Endometrial microvascular endothelial cells (primary cell): ENCODE results near the gene PPARA. TPM values are rescaled to one million over a fixed set of nuclear protein-coding genes. Genes with fewer than 3 reads are reported as not detected.

Experiments used
- in situ Hi-C: cut with HindIII; loops from 2 replicates; pipeline ENCODE4 v1.10.0; 2017; ENCODE audit warnings: low sequenced_read_pairs, low pct_unique_long_range_greater_than_20kb; ENCODE audit errors: inconsistent ontology term
- total RNA-seq: library from RNA; depleted of rRNA; stranded (reverse); fragments of >200 nt; gene quantifications from one replicate; pipeline ENCODE4 v1.2.3, GENCODE V29; 2015; ENCODE audit errors: inconsistent ontology term

Gene PPARA
- total RNA-seq, 1 donor from 2014 or later = 4.6 TPM

DNA sequence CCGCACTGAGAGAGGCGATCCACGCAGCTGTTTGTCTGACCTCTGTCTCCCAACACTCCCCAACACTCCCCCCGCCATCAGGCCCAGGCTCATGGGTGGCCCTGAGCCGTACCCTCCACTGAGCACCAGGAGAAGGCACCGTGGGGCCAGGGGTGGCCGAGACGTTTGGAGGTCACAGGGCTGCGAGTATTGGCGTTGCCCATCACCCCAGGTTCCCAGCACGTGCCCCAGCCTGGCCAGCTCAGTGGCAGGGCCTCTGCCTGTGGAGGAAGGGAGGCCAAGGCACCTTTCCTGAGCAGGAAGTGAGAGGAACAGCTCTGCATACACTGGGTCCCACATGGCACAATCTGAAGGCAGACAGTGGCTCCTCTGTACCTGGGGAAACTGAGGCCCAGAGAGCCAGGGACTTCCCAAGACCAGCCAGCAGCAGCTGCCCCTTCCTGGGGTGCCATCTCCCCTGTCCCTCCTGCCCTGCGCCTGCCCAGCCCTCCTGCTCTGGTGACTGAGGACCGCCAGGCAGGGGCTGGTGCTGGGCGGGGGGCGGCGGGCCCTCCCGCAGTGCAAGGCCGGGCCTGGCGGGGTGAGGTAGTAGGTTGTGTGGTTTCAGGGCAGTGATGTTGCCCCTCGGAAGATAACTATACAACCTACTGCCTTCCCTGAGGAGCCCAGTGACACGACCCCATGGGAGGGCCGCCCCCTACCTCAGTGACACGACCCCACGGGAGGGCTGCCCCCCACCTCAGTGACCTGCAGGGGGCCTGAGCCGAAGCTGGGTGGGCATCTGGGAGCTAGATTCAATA is 37.0 kb upstream of the PPARA start:
- in situ Hi-C loops = no loop called here

DNA sequence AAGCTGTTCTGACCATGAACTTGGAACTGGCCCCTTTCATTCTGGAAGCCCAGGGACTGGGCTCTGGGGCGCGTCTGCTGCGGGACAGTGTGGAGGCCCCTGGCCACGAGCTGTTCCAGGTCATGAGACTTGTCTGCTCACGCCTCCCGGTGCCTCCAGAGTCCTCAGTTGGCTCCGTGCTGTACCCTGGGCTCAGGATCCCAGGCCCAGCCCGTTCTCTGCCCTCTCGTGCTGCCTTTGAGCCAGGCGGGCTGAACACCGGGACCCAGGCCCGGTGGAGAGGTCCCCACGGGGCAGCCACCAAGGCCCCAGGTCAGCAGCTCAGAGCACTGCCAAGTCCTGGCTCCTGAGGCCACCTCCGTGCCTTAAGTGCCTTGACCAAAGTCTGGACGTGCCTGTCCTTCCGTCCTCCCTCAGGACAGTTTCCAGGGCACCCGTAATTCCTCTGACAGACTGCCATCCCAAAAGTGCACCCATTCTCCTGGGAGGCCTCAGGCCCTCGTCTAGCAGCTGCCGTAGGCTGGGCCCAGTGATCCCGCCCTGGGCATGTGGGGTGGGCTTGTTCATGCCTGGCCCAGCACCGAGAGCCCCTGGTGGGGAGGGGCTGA is 36.3 kb upstream of the PPARA start:
- in situ Hi-C loops = no loop called here

DNA sequence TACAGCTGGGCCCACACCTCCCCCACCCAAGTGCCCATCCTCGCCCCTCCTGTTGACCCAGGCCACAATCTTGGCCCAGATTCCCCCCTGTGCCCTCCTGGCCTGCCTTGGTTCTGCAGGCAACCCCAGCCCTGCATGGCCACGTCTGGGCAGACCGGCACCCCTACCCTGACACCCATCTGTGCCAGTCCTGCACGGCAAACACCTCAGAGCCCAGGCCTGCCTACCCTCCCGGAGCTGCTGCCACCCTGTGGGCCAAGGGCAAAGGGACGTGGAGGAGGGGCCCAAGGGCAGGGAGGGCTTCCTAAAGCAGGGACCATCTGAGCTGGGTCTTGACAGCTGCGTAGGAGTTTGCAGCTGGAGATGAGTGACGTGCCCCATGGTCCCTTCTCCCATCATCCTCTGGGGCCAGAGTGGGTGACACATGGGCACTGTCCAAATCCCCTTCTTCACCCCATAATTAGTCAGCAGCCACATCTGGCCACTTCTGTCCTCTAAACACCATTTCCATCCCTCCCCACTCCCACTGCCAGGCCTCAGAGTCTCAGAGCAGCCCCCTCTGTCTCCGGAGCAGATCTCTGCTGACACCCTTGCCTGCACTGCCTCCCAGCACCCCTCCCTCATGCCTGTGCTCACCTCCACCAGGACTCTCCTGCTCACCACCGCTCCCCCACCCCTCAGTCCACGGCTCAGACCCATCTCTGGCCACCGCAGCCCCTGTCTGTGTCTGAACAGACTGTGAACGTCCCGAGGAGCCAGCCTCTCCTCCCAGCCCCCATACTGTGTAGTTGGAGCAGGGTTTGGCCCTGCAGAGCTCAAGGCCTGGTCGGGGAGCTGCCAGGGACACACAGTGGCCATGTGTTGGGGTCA is 35.6 kb upstream of the PPARA start:
- in situ Hi-C loops = no loop called here

DNA sequence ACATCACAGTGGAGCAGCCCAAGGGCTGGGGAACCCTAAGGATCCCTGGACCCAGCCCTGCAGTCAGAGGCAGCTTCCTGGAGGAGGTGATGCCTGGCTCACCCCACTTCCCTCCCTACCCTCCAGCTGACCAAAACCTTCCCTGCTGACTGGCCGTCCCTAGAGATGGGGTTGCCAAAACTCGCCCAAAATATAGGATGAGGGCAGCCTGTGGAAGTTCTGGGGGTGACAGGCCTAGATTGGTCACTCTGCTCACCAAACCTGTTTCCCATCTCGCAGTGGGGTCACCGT is 35.0 kb upstream of the PPARA start:
- in situ Hi-C loops = no loop called here

DNA sequence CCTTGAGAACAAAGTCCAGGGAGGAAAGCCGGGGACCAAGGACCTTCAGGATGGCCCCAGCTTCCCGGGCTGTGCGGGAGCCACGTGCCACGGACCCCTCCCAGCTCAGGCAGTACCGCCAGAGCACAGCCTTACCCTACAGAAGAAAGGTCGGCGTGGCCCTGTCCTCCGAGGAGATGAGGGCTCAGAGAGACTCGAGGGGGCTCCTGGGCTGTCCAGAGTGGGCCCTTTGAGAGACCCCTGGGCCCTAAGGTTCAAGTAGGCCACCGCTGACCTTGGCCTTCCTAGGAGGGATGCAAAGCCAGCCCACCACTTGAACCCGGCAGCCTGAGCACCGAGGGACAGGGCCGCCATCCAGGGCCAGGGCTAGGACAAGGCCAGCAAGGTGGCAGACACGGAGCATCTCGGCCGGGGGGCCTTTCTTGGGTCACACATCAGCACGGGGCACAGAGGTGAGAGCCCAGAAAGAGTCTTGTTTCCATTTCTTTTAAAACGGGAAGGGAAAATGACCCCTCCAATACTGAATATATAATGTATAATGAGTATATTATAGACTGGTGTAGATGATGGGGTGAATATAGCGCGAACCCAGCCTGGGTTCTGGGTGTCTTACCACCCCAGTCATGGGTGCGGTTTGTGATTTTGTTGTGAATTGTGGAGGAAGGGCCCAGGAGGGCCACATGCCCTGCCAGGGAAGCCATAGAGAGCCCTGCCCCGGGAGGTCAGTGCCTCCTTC is 34.4 kb upstream of the PPARA start:
- in situ Hi-C loops = no loop called here

DNA sequence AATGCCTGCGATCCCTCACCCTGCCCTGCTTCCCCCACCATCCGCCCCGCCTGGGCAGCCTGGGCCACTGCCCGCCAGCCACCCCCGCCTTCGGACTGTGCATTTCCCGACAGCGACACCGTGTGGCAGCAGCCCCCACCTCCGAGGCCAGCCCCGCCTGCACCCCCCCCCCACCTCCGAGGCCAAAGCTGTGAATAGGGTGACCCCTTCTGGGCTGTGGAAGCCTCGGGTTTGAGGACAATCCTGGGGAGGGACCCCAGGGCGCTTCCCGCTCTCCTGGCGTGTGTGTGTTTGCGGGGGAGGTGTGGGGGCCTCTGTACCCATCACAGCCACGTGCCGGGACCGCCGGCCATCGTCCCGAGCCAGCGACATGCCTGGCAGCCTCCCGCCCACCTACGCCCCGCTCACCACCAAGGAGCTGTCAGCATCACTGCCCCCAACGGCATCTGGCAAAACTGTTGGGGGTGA is 33.8 kb upstream of the PPARA start:
- in situ Hi-C loops = no loop called here

DNA sequence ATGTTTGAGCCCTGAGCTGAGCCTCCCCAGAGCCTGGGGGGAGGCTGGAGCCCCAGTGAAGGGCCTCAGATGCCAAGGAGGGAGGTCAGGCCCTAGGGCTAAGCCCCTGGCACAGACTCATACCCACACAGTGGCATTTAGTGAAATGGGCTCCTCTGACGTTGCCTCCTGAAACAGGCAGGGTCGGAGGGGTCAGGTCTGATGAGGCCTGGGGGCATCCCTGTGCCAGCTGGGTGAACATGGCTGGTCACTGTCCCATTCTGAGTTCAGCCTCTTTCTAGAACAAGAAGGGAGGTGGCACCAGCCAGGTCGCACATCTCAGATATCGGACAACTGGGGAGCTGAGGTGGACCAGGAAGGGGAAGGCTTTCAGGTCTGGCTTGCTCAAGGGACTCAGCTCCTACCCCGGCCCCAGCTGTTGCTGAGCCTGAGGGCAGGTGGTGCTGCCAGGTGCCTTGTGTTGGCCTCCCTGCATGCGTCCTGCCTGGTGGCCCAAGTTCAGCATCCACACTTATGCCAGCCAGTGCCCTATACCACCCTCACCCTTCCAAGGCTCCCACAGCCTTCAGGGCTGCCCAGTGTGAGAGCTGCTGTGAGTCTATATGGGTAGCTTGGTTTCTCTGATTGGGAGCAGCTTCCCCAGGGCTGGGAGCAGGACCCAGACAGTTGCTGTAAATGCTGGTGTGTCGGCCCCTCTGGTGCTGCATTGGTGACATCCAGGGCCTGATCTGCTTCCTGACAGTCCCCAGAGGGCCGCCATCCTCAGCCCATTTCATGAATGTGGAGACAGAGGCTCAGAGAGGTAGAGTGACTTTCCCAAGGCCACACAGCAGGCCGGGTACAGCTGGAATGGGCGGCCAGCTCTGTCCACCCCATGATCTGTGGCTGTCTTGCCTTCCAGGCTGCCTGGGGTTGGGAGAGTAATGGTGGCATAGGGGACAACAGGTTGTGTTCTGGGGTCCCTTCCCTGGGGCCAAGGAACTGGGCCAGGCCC is 32.8 kb upstream of the PPARA start:
- in situ Hi-C loops = no loop called here

DNA sequence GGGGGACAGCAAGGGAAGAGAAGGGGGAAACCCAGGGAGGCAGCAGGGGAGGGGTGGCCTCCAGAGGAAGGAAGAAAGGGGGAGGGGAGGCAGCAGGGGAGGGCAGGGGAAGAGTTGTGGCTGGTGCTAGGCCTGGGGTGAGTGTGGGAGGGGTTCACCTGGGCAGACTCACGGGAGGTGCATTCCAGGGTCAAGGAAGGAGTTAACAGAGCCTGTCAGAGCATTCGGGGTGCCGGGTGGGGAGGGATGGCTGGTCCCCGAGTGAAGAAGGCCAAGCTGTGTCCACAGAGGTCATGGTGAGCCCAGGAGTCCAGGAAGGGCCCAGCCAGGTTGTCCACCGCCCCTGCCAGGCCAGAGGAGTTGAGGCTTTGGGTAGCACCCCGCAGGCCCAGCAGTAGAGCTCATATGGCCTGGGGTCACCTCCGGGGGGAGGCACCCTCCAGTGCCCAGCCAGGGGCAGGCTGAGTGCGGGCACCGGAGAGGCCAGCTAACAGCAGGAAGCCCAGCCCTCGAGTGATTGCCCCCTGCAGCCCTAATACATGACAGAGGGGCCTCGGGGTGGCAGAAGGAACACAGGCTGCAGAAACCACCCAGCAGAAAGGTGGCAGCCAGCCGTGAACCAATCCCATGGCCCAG is 31.1 kb upstream of the PPARA start:
- in situ Hi-C loops = no loop called here

DNA sequence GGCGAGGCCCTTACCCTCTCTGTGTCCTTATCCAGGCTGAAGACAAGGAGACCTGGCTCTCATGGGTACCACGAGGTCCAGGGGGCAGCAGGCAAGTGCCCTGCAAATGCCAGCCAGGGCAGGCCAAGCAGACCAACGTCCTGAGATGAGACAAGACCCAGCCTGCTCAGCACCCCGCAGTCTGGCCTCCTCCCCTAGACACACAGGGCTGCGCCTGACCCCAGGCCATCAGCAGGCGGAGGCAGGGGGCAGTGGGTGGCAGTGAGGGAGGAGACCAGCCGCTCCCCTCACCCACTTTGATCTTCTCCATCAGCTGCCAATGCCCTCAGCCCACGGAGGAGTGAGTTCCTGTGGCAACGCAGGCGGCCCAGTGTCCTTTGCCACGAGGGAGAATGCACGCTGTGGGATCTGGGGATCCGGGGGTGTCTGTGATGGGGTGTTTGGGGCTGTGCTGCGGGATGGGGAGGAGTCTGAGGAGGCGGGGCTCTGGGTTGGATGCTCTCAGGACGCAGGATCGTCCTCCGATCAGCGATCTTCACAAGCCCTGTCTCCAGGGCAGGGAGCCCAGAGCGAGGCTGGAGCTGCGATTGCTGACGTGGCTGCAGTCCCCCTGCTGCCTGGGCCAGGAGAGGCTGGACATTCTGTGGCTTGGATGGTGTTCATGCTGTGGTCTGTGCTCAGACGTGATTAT is 30.5 kb upstream of the PPARA start:
- in situ Hi-C loops = no loop called here

DNA sequence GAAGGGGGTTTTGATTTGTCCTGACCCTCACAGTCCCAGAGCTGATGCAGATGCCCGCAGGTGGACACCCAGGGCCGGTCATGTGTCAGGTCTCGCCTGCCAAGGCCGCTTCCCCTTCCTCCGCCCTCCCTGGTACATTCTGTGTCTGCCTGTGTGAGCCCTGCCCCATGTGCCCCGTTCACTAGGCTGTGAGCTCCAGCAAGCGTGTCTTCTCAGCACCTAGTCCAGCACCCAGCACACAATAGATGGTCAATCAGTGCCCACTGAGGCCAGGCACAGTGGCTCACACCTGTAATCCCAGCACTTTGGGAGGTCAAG is 29.9 kb upstream of the PPARA start:
- in situ Hi-C loops = no loop called here

DNA sequence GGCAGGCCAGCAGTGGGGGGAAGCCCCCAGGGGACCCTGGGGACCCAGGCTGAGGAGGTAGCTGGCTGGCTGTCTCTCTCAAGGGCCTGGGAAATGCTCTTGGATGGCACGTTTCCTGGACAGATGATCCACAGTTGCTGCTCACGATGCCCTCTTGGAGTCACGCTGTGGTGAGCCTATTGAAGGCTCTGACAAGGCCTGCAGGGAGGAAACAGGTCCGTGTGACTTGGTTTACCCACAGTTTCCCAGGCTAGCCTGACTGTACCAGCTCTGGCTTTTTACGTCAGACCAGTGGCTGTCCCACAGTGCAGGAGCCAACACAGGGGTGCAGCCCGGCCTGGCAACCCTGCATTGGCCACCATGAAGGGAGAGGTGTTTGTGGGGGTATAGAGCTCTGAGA is 29.2 kb upstream of the PPARA start:
- in situ Hi-C loops = no loop called here

DNA sequence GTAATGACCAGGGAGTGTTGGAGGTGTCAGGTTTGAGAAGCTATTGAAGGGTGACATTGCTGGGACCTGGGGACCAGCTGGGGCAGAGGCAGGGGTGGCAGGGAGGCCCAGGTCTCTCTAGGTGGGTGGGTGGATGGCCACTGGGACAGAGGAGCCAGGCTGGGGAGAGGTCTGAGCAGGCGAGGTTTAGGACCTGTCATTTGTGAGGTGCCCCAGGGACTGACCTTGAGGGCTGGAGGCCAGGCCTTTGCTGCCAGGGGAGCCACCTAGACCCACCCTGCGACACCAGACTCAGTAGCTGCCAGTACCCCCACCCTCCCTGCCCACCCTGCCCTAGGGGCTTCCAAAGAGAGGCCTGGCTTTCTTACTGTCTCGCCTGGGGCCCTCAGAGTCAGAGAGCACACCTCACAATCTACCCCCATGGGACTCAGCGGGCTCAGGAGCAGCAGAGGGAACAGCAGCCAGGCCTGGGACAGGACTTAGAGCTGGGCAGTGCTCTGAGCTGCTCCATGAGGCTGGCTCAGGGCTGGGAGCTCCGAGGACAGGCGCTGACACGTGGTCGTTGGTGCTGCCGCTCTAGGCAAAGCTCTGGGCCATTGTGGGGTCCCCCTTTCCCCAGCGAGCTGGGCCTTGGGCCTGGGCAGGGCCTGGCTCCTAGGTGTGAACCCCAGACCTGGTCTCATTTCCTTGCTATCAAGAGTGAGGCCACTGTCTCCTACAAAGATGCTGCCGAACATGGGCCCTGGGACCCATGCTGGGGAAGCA is 28.6 kb upstream of the PPARA start:
- in situ Hi-C loops = no loop called here

DNA sequence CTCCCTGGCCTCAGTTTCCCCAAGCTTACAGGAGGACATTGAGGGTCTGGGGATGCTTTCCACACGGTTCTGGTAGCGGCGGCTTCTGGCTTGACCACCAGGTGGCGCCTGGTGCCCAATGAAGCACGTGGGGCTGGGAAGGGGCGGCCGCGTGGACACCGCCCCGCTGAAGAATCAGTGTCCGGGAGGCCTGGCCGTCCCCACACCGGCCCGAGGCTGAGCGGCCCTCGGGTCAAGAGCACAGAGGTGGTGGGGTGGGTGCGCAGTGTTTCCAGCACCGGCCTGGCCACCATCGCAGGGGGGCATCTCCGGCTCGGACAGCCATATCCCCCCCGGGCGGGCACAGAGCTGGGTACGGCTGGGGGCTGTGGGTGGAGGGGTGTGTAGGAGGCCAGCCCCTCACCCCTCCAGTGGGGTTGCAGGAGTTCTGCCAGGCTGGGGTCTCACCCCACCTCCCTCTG is 27.8 kb upstream of the PPARA start:
- in situ Hi-C loops = no loop called here

DNA sequence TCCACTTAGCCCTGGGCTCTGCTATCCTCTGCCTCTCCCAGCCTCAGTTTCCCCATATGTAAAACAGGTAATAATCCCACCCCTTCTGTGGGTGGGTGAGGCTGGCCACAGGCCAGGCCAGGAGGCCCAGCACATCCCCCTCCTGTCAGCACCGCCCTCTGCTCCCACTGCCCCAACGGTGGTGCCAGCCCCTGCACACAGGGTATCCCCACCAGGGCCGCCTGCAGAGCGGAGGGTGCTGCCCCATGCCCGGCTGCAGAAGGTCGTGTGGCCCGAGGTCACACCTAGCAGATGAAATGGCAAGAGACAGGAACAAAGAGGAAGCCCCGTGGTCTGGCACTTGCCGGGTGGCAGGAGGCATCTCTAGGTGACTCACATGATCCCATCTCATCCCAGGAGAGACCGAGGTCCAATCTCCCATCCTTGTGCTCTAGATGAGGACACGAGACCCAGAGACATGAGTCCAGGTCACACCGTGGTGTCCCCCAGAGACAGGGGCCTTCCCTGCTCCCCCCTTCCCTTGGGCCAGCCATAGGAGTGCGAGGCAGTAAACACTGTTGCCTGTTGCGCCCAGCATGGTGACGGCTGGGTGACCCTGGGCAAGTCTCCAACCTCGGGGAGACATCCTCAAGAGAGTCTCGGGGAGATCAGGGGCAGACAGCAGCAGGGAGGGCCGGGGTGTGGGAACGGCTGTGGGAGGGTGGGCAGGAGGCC is 27.2 kb upstream of the PPARA start:
- in situ Hi-C loops = no loop called here

DNA sequence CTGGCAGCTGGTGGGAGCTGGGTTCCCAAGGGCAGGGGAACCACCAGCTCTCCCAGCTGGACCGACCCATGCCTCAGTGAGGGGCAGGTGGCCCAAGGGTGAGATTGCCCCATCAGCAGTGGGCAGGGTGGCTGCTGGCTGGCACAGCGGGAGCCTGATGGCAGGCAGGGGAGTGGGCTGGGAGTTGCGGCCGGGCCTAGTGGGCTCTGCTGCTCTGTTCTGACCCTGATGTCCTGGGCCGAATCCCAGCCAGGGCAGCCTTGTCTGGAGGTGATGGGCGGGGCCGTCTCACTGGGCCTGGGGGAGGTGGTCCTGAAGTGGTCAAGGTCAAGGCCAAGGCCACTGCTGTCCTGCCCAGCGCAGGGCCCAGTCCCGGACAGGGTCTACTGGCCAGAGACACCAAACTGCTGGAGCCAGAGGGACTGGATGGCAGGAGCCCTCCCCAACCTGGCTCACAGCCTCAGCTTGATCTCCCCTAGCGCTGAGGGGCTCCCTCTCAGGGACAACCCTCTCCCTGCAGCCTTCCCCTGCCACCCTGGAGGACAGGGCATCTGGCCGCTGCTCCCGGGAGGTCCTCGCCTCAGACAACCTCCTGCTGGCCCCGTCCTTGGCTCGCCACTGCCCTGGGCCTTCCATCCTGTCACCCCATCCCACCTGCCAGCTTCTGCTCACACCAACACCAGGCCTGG is 26.5 kb upstream of the PPARA start:
- in situ Hi-C loops = no loop called here
